Measurements from ENCODE around the gene ABHD8. TPM values are rescaled to one million over a fixed set of nuclear protein-coding genes. Genes with fewer than 3 reads are reported as not detected.
A peak's percentile ranks its signal among the peaks of the same experiment; 100 is the strongest.

Gene ABHD8
- total and polyA plus RNA-seq, 11 donors = 7.4 to 21.8 (median 11.6) TPM

DNA sequence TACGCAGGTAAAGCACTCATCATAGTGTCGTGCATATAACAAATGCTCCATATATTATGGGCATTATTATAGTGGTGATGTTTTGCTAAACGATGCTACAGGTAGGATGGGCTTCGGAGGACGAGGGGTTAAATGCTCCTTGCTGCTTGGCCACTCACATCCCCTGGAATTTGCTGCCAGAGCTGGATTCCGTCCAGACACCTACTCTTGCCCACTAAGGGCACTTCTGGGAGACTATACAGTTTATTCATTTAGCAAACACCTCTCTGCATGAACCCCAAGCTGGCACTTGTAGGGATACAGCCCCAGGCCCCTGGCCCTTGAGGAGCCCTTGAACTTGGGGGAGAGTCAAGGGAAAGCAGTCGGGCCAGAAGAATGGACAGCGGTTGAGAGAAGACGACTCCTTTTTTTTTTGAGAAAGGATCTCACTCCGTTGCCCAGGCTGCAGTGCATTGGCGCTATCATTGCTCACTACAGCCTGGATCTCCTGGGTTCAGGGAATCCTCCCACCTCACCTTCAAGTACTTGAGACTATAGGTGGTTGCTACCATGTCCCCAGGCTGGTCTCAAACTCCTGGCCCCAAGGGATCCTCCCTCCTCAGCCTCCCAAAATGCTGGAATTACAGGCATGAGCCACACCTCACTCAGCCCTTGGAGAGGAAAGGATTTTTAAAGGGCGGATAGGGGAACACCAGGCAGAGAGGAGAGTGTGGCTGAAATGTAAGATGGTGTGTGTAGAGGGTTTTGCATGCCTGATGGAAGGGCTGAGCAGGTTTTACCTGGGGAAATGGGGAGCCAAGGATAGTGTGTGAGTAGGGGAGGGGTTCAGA lies 1.4 kb upstream of the ABHD8 start:
- intact Hi-C loops (cut with DNase I) = loop anchor here in 1 of 10 donors (2.0 kb wide), 1 partner anchor 32 kb away; the partner anchor contains the start of gene GTPBP3
- Histone ChIP-seq H3K9me3 (no peaks in the 10 kb centered on the region), H3K27ac (peak overlapping the region; percentile 49 to 97 (median 95)), H3K4me3 (peak overlapping the region in 4 of 12 donors; percentile 71 to 81 (median 79)), H3K36me3 (peaks cover 0 to 15% (median 0%) of the 10 kb centered on the region in 9 donors), H3K27me3 (no peaks in the 10 kb centered on the region), H3K4me1 (peaks cover 3 to 52% (median 35%) of the 10 kb centered on the region in 12 donors)
- no peak for TF ChIP-seq POLR2A (IDR thresholded peaks at IDR 0.05)
- TF ChIP-seq, protein P1, sequence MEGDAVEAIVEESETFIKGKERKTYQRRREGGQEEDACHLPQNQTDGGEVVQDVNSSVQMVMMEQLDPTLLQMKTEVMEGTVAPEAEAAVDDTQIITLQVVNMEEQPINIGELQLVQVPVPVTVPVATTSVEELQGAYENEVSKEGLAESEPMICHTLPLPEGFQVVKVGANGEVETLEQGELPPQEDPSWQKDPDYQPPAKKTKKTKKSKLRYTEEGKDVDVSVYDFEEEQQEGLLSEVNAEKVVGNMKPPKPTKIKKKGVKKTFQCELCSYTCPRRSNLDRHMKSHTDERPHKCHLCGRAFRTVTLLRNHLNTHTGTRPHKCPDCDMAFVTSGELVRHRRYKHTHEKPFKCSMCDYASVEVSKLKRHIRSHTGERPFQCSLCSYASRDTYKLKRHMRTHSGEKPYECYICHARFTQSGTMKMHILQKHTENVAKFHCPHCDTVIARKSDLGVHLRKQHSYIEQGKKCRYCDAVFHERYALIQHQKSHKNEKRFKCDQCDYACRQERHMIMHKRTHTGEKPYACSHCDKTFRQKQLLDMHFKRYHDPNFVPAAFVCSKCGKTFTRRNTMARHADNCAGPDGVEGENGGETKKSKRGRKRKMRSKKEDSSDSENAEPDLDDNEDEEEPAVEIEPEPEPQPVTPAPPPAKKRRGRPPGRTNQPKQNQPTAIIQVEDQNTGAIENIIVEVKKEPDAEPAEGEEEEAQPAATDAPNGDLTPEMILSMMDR (IDR thresholded peaks at IDR 0.05) = no peak
- 55 to 61% (median 56%) methylated on average over 12 of the region's 12 CpGs for WGBS, 4 donors
- ATAC-seq (no peak), DNase-seq (no peak)

DNA sequence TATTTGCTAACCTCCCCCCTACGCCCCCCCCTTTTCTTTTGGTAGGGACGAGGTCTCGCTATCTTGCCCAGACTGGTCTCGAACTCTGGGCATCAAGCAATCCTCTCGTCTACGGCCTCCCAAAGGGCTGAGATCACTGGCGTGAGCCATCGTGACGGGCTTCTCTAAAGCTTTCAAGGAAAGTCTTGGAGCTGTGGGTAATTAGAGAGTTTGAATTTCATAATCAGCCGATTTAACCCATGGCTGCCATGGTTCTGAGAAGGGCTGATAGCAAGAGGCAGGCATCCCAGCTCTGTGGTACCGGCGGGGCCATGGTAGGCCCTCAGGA lies 679 bp upstream of the ABHD8 start:
- TF ChIP-seq, protein P1 (IDR thresholded peaks at IDR 0.05) = no peak
- no peak for TF ChIP-seq POLR2A (IDR thresholded peaks at IDR 0.05)
- H3K4me1 ChIP-seq = peaks cover 3 to 50% (median 35%) of the 10 kb centered on the region in 12 donors
- 60 to 73% (median 61%) methylated on average over 11 to 12 of the region's 12 CpGs for WGBS, 4 donors
- H3K4me3 ChIP-seq = peak overlapping the region in 6 of 12 donors; percentile 72 to 99 (median 85)
- no peaks in the 10 kb centered on the region for H3K9me3 ChIP-seq
- DNase-seq (no peak), ATAC-seq (no peak)
- H3K27ac ChIP-seq = peak overlapping the region in 10 of 12 donors; percentile 66 to 96 (median 94)
- intact Hi-C loops (cut with DNase I) = loop anchor here in 1 of 10 donors (2.0 kb wide), 1 partner anchor 33 kb away; the partner anchor contains the start of gene GTPBP3
- H3K27me3 ChIP-seq = no peaks in the 10 kb centered on the region
- H3K36me3 ChIP-seq = peaks cover 0 to 17% (median 0%) of the 10 kb centered on the region in 9 donors

DNA sequence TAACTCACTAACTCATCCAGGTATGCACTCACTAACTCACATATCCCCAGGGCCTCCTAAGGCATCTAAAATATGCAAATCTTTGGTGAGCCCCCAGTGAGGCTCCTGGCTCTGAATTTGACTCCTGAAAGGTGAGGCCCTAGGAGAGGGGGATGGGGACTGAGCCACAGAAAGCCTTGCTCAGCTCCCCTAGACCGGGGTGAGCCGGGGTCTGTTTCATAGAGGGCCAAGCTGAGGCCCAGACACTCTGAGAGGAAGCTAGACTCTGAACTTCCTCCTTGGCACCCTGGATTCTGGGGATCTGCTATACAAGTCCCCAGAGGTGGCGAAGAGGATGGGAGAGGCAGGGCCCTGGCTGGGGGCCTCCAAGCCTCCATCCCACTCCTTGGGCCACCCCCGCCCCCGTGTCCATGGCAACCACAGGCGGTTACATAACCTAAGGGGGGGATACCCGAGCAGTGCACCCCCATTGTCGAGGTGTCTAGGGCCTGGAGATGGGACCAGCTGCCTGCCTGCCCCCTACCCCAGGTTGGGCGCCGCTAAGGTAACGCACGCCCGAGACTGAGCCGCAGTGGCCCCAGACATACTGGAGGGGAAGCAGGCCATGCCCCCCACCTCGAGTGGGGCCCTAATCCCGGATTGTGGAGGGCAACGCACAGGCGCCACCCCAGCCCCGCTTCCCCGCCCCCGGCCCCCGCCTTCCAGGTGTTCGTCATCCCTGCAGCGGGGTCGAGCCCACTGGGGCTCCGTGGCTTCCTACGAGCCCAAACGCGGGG lies 646 bp downstream of the ABHD8 start:
- WGBS, 4 donors = 10 to 21% (median 13%) methylated on average over 12 to 29 of the region's 29 CpGs

More for the DNA sequence above, 646 bp downstream of the ABHD8 start:
- no peaks in the 10 kb centered on the region for H3K27me3 ChIP-seq
- ATAC-seq = no peak
- peaks cover 3 to 48% (median 34%) of the 10 kb centered on the region in 12 donors for H3K4me1 ChIP-seq
- DNase-seq = no peak
- TF ChIP-seq, protein P1 (IDR thresholded peaks at IDR 0.05) = no peak
- TF ChIP-seq POLR2A (IDR thresholded peaks at IDR 0.05) = no peak
- peak overlapping the region; percentile 33 to 95 (median 78) for H3K27ac ChIP-seq
- peaks cover 0 to 6% (median 0%) of the 10 kb centered on the region in 12 donors for H3K9me3 ChIP-seq
- peak overlapping the region; percentile 50 to 99 (median 82) for H3K4me3 ChIP-seq
- intact Hi-C loops (cut with DNase I) = no loop called here
- H3K36me3 ChIP-seq = peaks cover 0 to 25% (median 5%) of the 10 kb centered on the region in 9 donors

Measured in heart left ventricle (tissue), 16 donors.